Caco-2 (cell line): ENCODE data around the gene PRSS21. TPM values are rescaled to one million over a fixed set of nuclear protein-coding genes. Genes with fewer than 3 reads are reported as not detected.

Experiments used
- BruUV-seq: library from RNA; stranded (reverse); fragments of 400-500 nt; replicated peaks from 2 replicates; lab custom pipeline; 2021; lab: Mats Ljungman, UMichigan
- CTCF ChIA-PET: fragments of 300-600 bp; sonication (Branson Sonifier 250); formaldehyde crosslinking; loops from one replicate; lab custom pipeline; 2022; ENCODE audit warnings: antibody characterized with exemption; lab: Charles Lee
- POLR2A ChIA-PET: fragments of 300-600 bp; sonication (Branson Sonifier 250); formaldehyde crosslinking; loops from one replicate; lab custom pipeline; 2022; ENCODE audit warnings: antibody characterized with exemption; lab: Charles Lee
- DNase-seq, 2 experiments: peaks; one replicate each; pipeline versions ENCODE4 v3.0.0 to v3.0.0-alpha.2; 2020 to 2022
- H3K27me3 ChIP-seq: replicated peaks from 2 replicates; pipeline ENCODE4 v1.6.0; 2011; ENCODE audit warnings: low read length; ENCODE audit not compliant: control insufficient read depth, insufficient read depth
- H3K36me3 ChIP-seq: 2 replicates; pipeline ENCODE4 v1.5.1; 2011; ENCODE audit warnings: low read length; ENCODE audit not compliant: control insufficient read depth, insufficient read depth
- H3K4me1 ChIP-seq: fragments of 250-450 bp; sonication (Bioruptor Pico); 2 replicates; pipeline ENCODE4 v1.5.1; 2020; ENCODE audit warnings: mild to moderate bottlenecking
- H3K4me3 ChIP-seq: 2 replicates; pipeline ENCODE4 v1.5.1; 2011; ENCODE audit warnings: low read depth, mild to moderate bottlenecking, control low read depth, low read length
- H3K9me3 ChIP-seq: fragments of 250-450 bp; sonication (Bioruptor Pico); 2 replicates; pipeline ENCODE4 v1.5.1; 2020; ENCODE audit warnings: mild to moderate bottlenecking, moderate library complexity
- H3K27ac Mint-ChIP-seq: one replicate; pipeline ENCODE4 v1.8.0; 2022; ENCODE audit warnings: mixed read lengths; ENCODE audit not compliant: unreplicated experiment
- H3K27me3 Mint-ChIP-seq: one replicate; pipeline ENCODE4 v1.8.0; 2022; ENCODE audit warnings: mixed read lengths; ENCODE audit not compliant: insufficient read depth, unreplicated experiment
- H3K36me3 Mint-ChIP-seq: one replicate; pipeline ENCODE4 v1.8.0; 2022; ENCODE audit warnings: mild to moderate bottlenecking, mixed read lengths; ENCODE audit not compliant: insufficient read depth, unreplicated experiment
- H3K4me1 Mint-ChIP-seq: one replicate; pipeline ENCODE4 v1.8.0; 2022; ENCODE audit warnings: low read depth, mixed read lengths; ENCODE audit not compliant: unreplicated experiment
- H3K4me3 Mint-ChIP-seq: one replicate; pipeline ENCODE4 v1.8.0; 2022; ENCODE audit warnings: mild to moderate bottlenecking, moderate library complexity, mixed read lengths; ENCODE audit not compliant: unreplicated experiment
- H3K9me3 Mint-ChIP-seq: one replicate; pipeline ENCODE4 v1.8.0; 2022; ENCODE audit warnings: mixed read lengths; ENCODE audit not compliant: unreplicated experiment
- intact Hi-C: fragments of 100-400 bp; cut with micrococcal nuclease; formaldehyde crosslinking; loops from one replicate; pipeline ENCODE4 v1.10.0; 2022; ENCODE audit not compliant: unreplicated experiment
- total RNA-seq: library from RNA; stranded (reverse); gene quantifications from 2 replicates; pipeline ENCODE4 v1.2.3, GENCODE V29; 2022
- TF ChIP-seq, protein P1 (sequence below), 2 experiments: fragments of 200-600 bp in 1 of 2; IDR thresholded peaks; 1 replicate in 1 of 2; 2 replicates in 1 of 2; pipeline versions ENCODE4 v1.5.1 to v1.8.0; 2011 to 2022; ENCODE audit warnings: antibody characterized with exemption in 1 of 2, control low read depth in 1 of 2, inconsistent platforms in 1 of 2, low read depth in 1 of 2, low read length in 1 of 2, mild to moderate bottlenecking in 1 of 2, moderate library complexity in 1 of 2; ENCODE audit not compliant: insufficient read depth in 1 of 2, severe bottlenecking in 1 of 2, unreplicated experiment in 1 of 2

Gene PRSS21
- total RNA-seq, 1 experiment from 2014 or later, result not detected

DNA sequence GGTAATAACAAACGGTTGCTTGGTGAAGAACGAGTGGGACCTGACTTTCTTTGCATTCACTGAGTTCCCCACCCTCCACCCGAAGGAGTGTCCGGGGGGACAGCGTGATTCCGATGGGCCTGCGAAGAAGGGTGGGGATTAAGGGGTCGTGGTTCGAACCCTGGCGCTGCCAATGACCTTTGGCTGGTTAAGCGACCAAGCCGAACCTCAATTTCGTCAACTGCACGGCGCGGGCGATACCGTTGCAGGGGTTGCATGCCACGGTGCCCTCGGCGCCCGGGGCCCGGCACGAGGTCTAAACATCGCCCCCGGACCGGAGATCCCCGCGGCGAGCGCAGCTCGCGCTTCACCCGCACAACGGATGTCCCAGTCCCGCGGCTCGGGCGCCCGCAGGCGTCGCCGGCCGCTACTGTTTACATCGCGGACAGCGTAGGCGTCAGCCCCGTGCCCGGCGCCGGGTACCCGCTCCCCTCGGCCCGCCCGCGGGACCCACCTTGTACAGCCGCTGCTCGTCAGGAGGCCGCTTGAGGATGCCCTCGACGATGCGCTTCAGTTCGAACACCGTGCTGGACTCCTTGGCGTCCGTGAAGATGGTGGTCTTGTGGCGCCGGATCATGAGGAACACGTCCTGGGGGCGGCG, 40.4 kb upstream of the PRSS21 start:
- POLR2A ChIA-PET, result interaction anchor here (0.9 to 1.3 kb wide), 3 partner anchors 8 to 25 kb away, joined by 4 to 8 read pairs (median 8); partner anchors contain the start of gene SRRM2
- intact Hi-C loops, result no loop called here
- no peaks in the 10 kb centered on the region for H3K9me3 ChIP-seq
- TF ChIP-seq, protein P1, sequence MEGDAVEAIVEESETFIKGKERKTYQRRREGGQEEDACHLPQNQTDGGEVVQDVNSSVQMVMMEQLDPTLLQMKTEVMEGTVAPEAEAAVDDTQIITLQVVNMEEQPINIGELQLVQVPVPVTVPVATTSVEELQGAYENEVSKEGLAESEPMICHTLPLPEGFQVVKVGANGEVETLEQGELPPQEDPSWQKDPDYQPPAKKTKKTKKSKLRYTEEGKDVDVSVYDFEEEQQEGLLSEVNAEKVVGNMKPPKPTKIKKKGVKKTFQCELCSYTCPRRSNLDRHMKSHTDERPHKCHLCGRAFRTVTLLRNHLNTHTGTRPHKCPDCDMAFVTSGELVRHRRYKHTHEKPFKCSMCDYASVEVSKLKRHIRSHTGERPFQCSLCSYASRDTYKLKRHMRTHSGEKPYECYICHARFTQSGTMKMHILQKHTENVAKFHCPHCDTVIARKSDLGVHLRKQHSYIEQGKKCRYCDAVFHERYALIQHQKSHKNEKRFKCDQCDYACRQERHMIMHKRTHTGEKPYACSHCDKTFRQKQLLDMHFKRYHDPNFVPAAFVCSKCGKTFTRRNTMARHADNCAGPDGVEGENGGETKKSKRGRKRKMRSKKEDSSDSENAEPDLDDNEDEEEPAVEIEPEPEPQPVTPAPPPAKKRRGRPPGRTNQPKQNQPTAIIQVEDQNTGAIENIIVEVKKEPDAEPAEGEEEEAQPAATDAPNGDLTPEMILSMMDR (IDR thresholded peaks at IDR 0.05; ENCODE audit: insufficient read depth in 1 of 2, low read depth in 1 of 2, low read length in 1 of 2, severe bottlenecking in 1 of 2, unreplicated experiment in 1 of 2), result no peak
- CTCF ChIA-PET, result interaction anchor here (1.0 kb wide), 1 partner anchor 91 kb away, joined by 4 read pairs; no protein-coding TSS in a partner anchor
- H3K27me3 Mint-ChIP-seq, result no peaks in the 10 kb centered on the region
- H3K4me1 ChIP-seq, result peaks cover 15% of the 10 kb centered on the region
- peak overlapping the region; percentile 92 for H3K27ac Mint-ChIP-seq
- no peak for DNase-seq
- H3K9me3 Mint-ChIP-seq, result no peaks in the 10 kb centered on the region
- H3K36me3 Mint-ChIP-seq, result peaks cover 45% of the 10 kb centered on the region
- peak overlapping the region; percentile 89 for H3K4me3 Mint-ChIP-seq
- H3K27me3 ChIP-seq, result no peaks in the 10 kb centered on the region
- H3K4me3 ChIP-seq, result peak overlapping the region; percentile 76
- BruUV-seq, result TSS peak; percentile 9
- peaks cover 6% of the 10 kb centered on the region for H3K4me1 Mint-ChIP-seq
- peaks cover 3% of the 10 kb centered on the region for H3K36me3 ChIP-seq

DNA sequence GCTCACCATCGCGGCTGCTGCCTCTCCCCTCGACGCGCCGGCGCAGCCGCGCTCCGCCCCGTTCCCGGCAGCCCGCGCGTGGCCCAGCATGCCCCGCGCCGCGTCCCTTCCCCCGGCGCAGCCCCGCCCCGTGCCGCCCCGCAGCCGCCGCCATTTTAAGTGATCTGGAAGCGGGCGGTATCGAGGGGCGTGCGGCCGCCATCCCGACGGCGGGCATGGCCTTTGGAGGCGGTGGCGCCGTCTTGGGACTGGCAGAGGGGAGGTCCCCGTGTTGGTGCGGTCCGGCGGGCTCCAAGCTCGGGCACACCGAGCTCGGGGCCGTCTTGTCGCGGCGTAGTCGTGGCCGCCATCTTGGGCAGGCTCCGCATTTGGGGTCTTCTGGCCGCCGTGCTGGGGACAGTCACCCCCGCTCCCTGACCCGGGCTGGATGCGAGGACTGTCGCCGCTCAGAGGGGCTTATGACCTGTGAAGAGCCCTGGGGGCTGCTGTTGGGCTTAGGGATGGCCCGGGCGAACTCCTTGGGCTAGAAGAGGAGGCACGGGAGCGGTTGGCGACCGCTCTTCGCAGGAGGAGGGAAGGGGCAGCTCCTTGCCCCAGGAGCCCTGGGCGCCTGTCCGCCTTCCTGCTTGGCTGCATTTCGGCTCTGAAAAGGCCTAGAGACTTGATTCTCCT, 39.7 kb upstream of the PRSS21 start, which contains the start of gene ELOB:
TSS of gene ELOB (minus strand) at position 50 of the 672 bp plus-strand sequence. CDS start at position 9, 41 bp downstream.
- Mint-ChIP-seq H3K9me3 (no peaks in the 10 kb centered on the region), H3K4me3 (peak within 1 kb of the TSS; percentile 89), H3K36me3 (peaks cover 37% of the 10 kb centered on the region), H3K4me1 (peaks cover 6% of the 10 kb centered on the region), H3K27ac (peak within 1 kb of the TSS; percentile 92), H3K27me3 (no peaks in the 10 kb centered on the region)
- ChIA-PET CTCF (interaction anchor here (0.8 kb wide), 1 partner anchor 130 kb away, joined by 4 read pairs; no protein-coding TSS in a partner anchor), POLR2A (interaction anchor here (0.5 to 1.3 kb wide), 5 partner anchors 9 to 91 kb away, joined by 3 to 8 read pairs (median 4); partner anchors contain the start of genes PRSS21, PRSS22 and SRRM2)
- H3K4me1 ChIP-seq, result peaks cover 15% of the 10 kb centered on the region
- H3K9me3 ChIP-seq, result no peaks in the 10 kb centered on the region
- BruUV-seq, result TSS peak; percentile 69
- peak; percentile 81 to 89 for DNase-seq
- H3K36me3 ChIP-seq, result peaks cover 3% of the 10 kb centered on the region
- no peaks in the 10 kb centered on the region for H3K27me3 ChIP-seq
- H3K4me3 ChIP-seq, result peak within 1 kb of the TSS; percentile 76
- TF ChIP-seq, protein P1 (IDR thresholded peaks at IDR 0.05; ENCODE audit: insufficient read depth in 1 of 2, low read depth in 1 of 2, low read length in 1 of 2, severe bottlenecking in 1 of 2, unreplicated experiment in 1 of 2), result no peak
- intact Hi-C loops, result no loop called here
